Nephron progenitor cell (in vitro differentiated cells): ENCODE measurements around the gene TM7SF3.

Experiments used
- DNase-seq: peaks from one replicate; pipeline ENCODE4 v3.0.0; 2021
- H3K27ac Mint-ChIP-seq: 2 replicates; pipeline ENCODE4 v1.8.0; 2021; ENCODE audit warnings: mild to moderate bottlenecking, moderate library complexity, mixed read lengths
- H3K27me3 Mint-ChIP-seq: 2 replicates; pipeline ENCODE4 v1.8.0; 2021; ENCODE audit warnings: mild to moderate bottlenecking, low read depth, mixed read lengths; ENCODE audit not compliant: poor library complexity
- H3K36me3 Mint-ChIP-seq: 2 replicates; pipeline ENCODE4 v1.8.0; 2021; ENCODE audit warnings: low read depth, mixed read lengths
- H3K4me1 Mint-ChIP-seq: 2 replicates; pipeline ENCODE4 v1.8.0; 2021; ENCODE audit warnings: mixed read lengths
- H3K4me3 Mint-ChIP-seq: 2 replicates; pipeline ENCODE4 v1.8.0; 2021; ENCODE audit warnings: mild to moderate bottlenecking, moderate library complexity, mixed read lengths
- H3K9me3 Mint-ChIP-seq: 2 replicates; pipeline ENCODE4 v1.8.0; 2021; ENCODE audit warnings: mild to moderate bottlenecking, moderate library complexity, mixed read lengths
- CTCF ChIP-seq: fragments of 200-600 bp; sonication (generic); IDR thresholded peaks from 2 replicates; pipeline ENCODE4 v1.5.0; 2021; ENCODE audit warnings: antibody characterized with exemption

Gene TM7SF3

GRCh38 chr12:26994109-26994508 is 20.1 kb downstream of the TM7SF3 start:
- no peak for TF ChIP-seq CTCF
- H3K4me1 Mint-ChIP-seq: no peaks in the 10 kb centered on the region
- DNase-seq: no peak
- no peaks in the 10 kb centered on the region for H3K27me3 Mint-ChIP-seq
- no peaks in the 10 kb centered on the region for H3K9me3 Mint-ChIP-seq
- no peak overlapping the region for H3K4me3 Mint-ChIP-seq
- no peak overlapping the region for H3K27ac Mint-ChIP-seq
- H3K36me3 Mint-ChIP-seq: peaks cover 41% of the 10 kb centered on the region

GRCh38 chr12:26991826-26992225 is 22.4 kb downstream of the TM7SF3 start:
- DNase-seq: no peak
- no peaks in the 10 kb centered on the region for H3K27me3 Mint-ChIP-seq
- no peak for TF ChIP-seq CTCF
- H3K4me1 Mint-ChIP-seq: no peaks in the 10 kb centered on the region
- H3K9me3 Mint-ChIP-seq: no peaks in the 10 kb centered on the region
- no peak overlapping the region for H3K27ac Mint-ChIP-seq
- peaks cover 50% of the 10 kb centered on the region for H3K36me3 Mint-ChIP-seq
- no peak overlapping the region for H3K4me3 Mint-ChIP-seq

- no peak overlapping the region for H3K4me3 Mint-ChIP-seq
- peaks cover 3% of the 10 kb centered on the region for H3K9me3 Mint-ChIP-seq
- H3K36me3 Mint-ChIP-seq: peaks cover 58% of the 10 kb centered on the region
- no peaks in the 10 kb centered on the region for H3K27me3 Mint-ChIP-seq
- no peak for DNase-seq
- H3K27ac Mint-ChIP-seq: no peak overlapping the region
- H3K4me1 Mint-ChIP-seq: no peaks in the 10 kb centered on the region
- no peak for TF ChIP-seq CTCF
These were observed 24.3 kb downstream of the TM7SF3 start for GRCh38 chr12:26989873-26990272.

- H3K4me1 Mint-ChIP-seq: no peaks in the 10 kb centered on the region
- H3K36me3 Mint-ChIP-seq: peaks cover 65% of the 10 kb centered on the region
- TF ChIP-seq CTCF: no peak
- no peak for DNase-seq
- H3K27ac Mint-ChIP-seq: no peak overlapping the region
- no peaks in the 10 kb centered on the region for H3K27me3 Mint-ChIP-seq
- H3K9me3 Mint-ChIP-seq: peaks cover 3% of the 10 kb centered on the region
- no peak overlapping the region for H3K4me3 Mint-ChIP-seq
These were observed 25.5 kb downstream of the TM7SF3 start for GRCh38 chr12:26988703-26989102.

GRCh38 chr12:26987634-26988424 is 26.4 kb downstream of the TM7SF3 start:
- DNase-seq: no peak
- Mint-ChIP-seq H3K4me3 (no peak overlapping the region), H3K9me3 (peaks cover 3% of the 10 kb centered on the region), H3K27me3 (no peaks in the 10 kb centered on the region), H3K36me3 (peaks cover 68% of the 10 kb centered on the region), H3K27ac (no peak overlapping the region), H3K4me1 (no peaks in the 10 kb centered on the region)
- no peak for TF ChIP-seq CTCF

GRCh38 chr12:26982866-26983265 is 31.3 kb downstream of the TM7SF3 start:
- peaks cover 3% of the 10 kb centered on the region for H3K9me3 Mint-ChIP-seq
- no peaks in the 10 kb centered on the region for H3K4me1 Mint-ChIP-seq
- H3K4me3 Mint-ChIP-seq: no peak overlapping the region
- no peaks in the 10 kb centered on the region for H3K27me3 Mint-ChIP-seq
- DNase-seq: no peak
- TF ChIP-seq CTCF: no peak
- H3K27ac Mint-ChIP-seq: no peak overlapping the region
- H3K36me3 Mint-ChIP-seq: peaks cover 47% of the 10 kb centered on the region
